Activated naive CD8-positive, alpha-beta T cell treated with anti-CD3 and anti-CD28 coated beads, Interleukin-2, amount 50 U/mL, for 24 hours (primary cell): ENCODE measurements around the gene FAM13A.
"Not testable (repeated sequence)": the region's sequence is repeated elsewhere in the genome, so short reads cannot be mapped to it uniquely, and the experiment has no call there.

ENCODE experiments used
- ATAC-seq: fragments of 150-1000 bp; cut with Tn5 transposase; one replicate; pipeline ENCODE4 v1.10.0; 2021
- DNase-seq: peaks from one replicate; pipeline ENCODE4 v3.0.0; 2021
- H3K27ac Mint-ChIP-seq: one replicate; pipeline ENCODE4 v1.8.0; 2021; ENCODE audit warnings: mild to moderate bottlenecking, mixed read lengths
- H3K27me3 Mint-ChIP-seq: one replicate; pipeline ENCODE4 v1.8.0; 2021; ENCODE audit warnings: mixed read lengths
- H3K36me3 Mint-ChIP-seq: one replicate; pipeline ENCODE4 v1.8.0; 2021; ENCODE audit warnings: low read depth, mixed read lengths
- H3K4me1 Mint-ChIP-seq: one replicate; pipeline ENCODE4 v1.8.0; 2021; ENCODE audit warnings: mixed read lengths
- H3K4me3 Mint-ChIP-seq: one replicate; pipeline ENCODE4 v1.8.0; 2021; ENCODE audit warnings: mild to moderate bottlenecking, moderate library complexity, mixed read lengths
- H3K9me3 Mint-ChIP-seq: one replicate; pipeline ENCODE4 v1.8.0; 2021; ENCODE audit warnings: mixed read lengths

The FAM13A gene

DNA sequence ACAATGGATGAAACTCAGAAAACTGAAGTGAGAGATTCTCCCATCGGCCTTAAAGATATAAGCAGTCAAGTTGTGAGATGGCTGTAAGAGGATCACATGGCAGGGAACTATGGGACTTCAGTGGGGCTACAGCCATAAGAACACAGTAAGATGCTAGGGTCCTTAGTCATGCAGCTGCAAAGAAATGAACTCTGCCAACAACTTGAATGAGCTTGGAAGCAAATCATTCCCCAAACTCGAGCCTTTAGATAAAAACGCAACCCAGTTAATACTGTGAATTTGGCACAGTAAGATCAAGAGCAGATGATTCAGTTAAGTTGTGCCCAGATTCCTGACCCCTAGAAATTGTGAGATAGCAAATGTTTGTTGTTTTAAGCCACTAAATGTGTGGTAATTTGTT, 117.3 kb downstream of the FAM13A start:
- H3K4me3 Mint-ChIP-seq, result no peak overlapping the region
- H3K4me1 Mint-ChIP-seq, result peaks cover 13% of the 10 kb centered on the region
- no peak overlapping the region for H3K27ac Mint-ChIP-seq
- no peaks in the 10 kb centered on the region for H3K36me3 Mint-ChIP-seq
- no peaks in the 10 kb centered on the region for H3K9me3 Mint-ChIP-seq
- no peaks in the 10 kb centered on the region for H3K27me3 Mint-ChIP-seq
- ATAC-seq, result no peak
- DNase-seq, result no peak

DNA sequence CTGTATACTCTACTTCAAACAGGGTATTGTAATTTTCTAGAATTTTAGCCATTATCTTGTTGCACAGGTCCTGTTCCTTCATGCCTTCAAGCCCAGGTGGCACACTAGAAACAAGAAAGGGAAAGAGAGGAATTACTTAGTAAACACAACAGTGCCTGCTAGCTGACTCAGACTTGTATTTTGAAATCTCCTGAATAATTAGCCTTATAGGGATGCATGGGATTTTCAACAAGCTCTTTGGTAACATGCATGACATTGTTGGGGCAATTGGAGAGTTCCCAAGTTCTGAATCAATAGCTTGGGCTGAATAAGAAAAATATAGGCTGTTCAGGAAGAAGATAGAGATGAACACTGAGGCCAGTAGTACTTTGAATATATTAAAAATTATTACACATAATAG, 118.8 kb downstream of the FAM13A start:
- H3K36me3 Mint-ChIP-seq, result no peaks in the 10 kb centered on the region
- DNase-seq, result no peak
- H3K27me3 Mint-ChIP-seq, result no peaks in the 10 kb centered on the region
- H3K9me3 Mint-ChIP-seq, result no peaks in the 10 kb centered on the region
- H3K27ac Mint-ChIP-seq, result no peak overlapping the region
- peaks cover 13% of the 10 kb centered on the region for H3K4me1 Mint-ChIP-seq
- H3K4me3 Mint-ChIP-seq, result no peak overlapping the region
- no peak for ATAC-seq

DNA sequence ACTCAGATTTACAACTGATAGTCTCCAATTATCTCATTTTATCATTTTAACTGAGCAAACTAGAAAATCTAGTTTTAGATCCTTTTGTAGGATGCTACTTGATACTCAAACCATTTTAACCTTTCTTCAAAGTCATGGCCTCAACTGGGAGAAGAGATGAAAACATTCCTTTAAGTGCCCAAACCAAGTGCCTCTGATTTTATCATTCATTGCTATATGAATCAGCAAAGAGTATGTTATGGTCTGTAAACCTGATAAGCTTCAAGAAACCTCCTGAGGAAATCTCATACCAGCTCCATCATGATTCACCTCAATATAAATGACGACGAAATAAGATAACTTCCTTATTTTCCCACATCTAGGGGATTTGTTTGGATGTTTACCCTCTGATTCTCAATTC, 119.9 kb downstream of the FAM13A start:
- DNase-seq, result no peak

DNA sequence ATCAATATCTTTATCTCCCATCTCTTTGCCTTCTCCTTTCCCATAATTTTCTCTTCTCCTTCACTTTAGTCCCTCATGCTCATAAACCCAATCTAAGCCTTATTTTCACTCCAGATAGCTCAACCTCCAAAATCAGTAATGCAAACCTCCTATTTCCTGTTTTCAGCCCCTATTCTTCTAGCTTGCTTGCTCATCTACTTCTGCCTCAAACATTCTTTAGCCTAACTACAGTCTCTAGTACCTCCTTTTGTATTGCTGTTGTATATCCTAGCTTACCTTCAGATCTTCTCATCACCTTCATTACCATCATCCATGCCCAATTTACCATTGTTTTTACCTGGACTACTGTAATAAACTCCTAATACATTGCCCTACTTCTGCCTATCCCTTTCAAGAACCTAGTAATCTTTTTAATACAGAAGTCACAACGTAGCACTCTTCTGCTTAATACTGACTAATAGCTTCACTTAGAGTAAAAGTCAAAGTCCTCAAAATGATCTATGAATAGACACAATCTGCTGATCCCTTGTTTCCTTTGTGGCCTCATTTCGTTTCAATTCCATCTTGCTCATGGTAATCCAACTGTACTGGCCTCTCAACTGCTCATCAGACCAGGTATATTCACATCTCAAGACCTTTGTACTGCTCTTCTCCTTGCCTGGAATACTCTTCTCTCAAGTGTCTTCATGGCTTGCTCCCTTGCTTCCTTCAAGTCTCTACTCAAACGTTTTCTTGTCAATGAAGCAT, 123.4 kb downstream of the FAM13A start:
- H3K4me1 Mint-ChIP-seq, result no peaks in the 10 kb centered on the region
- H3K27ac Mint-ChIP-seq, result no peak overlapping the region
- peaks cover 10% of the 10 kb centered on the region for H3K9me3 Mint-ChIP-seq
- no peaks in the 10 kb centered on the region for H3K36me3 Mint-ChIP-seq
- ATAC-seq (no peak), DNase-seq (no peak)
- no peak overlapping the region for H3K4me3 Mint-ChIP-seq
- H3K27me3 Mint-ChIP-seq, result no peaks in the 10 kb centered on the region

More for the DNA sequence above, 119.9 kb downstream of the FAM13A start:
- Mint-ChIP-seq H3K27me3 (no peaks in the 10 kb centered on the region), H3K4me3 (no peak overlapping the region), H3K27ac (no peak overlapping the region), H3K9me3 (no peaks in the 10 kb centered on the region), H3K4me1 (peaks cover 13% of the 10 kb centered on the region), H3K36me3 (no peaks in the 10 kb centered on the region)
- no peak for ATAC-seq

DNA sequence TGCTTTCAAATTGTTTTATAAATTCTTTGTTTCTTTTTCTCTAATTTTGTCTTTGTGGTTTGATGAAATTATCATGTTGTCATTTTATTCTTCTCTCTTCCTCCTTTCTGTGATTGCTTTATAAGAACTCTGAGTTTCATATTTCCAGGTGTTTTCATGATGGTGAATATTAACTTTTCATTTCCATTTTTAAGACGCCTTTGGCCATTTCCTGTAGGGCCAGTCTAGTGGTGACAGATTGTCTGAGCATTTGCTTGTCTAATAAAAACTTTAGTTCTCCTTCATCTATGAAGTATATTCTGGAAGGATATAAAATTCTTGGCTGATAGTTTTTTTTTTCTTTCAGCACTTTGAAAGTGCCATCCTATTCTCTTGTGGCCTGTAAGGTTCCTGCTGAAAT, 128.1 kb downstream of the FAM13A start:
- Mint-ChIP-seq H3K4me1 (no peaks in the 10 kb centered on the region), H3K27me3 (no peaks in the 10 kb centered on the region), H3K9me3 (peaks cover 10% of the 10 kb centered on the region), H3K36me3 (no peaks in the 10 kb centered on the region), H3K4me3 (no peak overlapping the region), H3K27ac (no peak overlapping the region)
- ATAC-seq (no peak), DNase-seq (no peak)

DNA sequence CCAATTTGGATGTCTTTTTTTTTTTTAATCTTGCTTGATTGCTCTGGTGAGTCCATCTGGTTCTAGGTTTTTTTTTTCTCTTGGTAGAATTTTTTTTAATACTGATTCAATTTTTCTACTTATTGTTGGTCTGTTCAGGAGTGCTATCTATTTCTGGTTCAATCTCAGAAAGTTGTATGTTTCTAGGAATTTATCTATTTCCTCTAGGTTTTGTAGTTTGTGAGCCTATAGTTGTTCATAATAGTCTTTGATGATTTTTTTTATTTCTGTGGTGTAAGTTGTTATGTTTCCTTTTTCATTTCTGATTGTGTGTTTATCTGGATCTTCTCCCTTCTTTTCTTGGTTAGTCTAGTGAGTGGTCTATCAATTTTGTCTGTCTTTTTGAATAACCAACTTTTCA, 129.6 kb downstream of the FAM13A start:
- Mint-ChIP-seq H3K27me3 (no peaks in the 10 kb centered on the region), H3K27ac (no peak overlapping the region)

DNA sequence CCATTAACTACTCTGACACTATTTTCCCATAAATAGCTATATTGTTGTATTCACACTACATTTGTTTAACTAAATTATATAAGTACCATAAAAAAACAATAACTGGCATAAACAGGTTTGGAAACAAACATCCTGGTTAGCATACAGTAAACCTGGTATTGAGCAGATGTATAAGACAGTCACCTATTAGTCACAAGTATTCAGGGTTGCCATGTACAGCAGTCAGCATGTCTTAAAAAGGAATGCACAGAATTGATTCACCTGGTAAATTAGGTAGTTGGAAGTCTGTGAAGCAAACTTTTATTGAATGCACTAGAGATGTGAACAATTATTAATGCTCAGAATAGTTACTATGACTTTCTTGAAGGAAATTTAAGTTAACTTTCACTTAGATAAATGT, 137.9 kb downstream of the FAM13A start:
- ATAC-seq, result no peak
- Mint-ChIP-seq H3K27me3 (no peaks in the 10 kb centered on the region), H3K36me3 (no peaks in the 10 kb centered on the region), H3K27ac (no peak overlapping the region), H3K9me3 (peaks cover 5% of the 10 kb centered on the region), H3K4me1 (no peaks in the 10 kb centered on the region), H3K4me3 (no peak overlapping the region)
- no peak for DNase-seq

More for the DNA sequence above, 129.6 kb downstream of the FAM13A start:
- ATAC-seq (no peak), DNase-seq (no peak)
- Mint-ChIP-seq H3K36me3 (no peaks in the 10 kb centered on the region), H3K4me1 (no peaks in the 10 kb centered on the region), H3K4me3 (no peak overlapping the region), H3K9me3 (peaks cover 10% of the 10 kb centered on the region)

DNA sequence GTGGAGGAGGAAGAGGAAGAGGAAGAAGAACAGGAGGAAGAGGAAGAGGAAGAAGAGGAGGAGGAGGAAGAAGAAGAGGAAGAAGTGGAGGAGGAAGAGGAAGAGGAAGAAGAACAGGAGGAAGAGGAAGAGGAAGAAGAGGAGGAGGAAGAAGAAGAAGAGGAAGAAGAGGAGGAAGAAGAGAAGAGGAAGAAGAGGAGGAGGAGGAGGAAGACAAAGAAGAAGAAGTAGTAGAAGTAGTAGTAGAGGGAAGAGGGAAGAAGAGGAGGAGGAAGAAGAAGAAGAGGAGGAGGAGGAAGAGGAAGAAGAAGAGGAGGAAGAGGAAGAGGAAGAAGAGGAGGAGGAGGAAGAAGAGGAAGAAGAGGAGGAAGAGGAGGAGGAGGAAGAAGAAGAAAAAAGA, 143.8 kb downstream of the FAM13A start:
- not testable (repeated sequence) for H3K4me1 Mint-ChIP-seq, DNase-seq, H3K27me3 Mint-ChIP-seq, H3K9me3 Mint-ChIP-seq, H3K4me3 Mint-ChIP-seq, H3K27ac Mint-ChIP-seq, H3K36me3 Mint-ChIP-seq, ATAC-seq

DNA sequence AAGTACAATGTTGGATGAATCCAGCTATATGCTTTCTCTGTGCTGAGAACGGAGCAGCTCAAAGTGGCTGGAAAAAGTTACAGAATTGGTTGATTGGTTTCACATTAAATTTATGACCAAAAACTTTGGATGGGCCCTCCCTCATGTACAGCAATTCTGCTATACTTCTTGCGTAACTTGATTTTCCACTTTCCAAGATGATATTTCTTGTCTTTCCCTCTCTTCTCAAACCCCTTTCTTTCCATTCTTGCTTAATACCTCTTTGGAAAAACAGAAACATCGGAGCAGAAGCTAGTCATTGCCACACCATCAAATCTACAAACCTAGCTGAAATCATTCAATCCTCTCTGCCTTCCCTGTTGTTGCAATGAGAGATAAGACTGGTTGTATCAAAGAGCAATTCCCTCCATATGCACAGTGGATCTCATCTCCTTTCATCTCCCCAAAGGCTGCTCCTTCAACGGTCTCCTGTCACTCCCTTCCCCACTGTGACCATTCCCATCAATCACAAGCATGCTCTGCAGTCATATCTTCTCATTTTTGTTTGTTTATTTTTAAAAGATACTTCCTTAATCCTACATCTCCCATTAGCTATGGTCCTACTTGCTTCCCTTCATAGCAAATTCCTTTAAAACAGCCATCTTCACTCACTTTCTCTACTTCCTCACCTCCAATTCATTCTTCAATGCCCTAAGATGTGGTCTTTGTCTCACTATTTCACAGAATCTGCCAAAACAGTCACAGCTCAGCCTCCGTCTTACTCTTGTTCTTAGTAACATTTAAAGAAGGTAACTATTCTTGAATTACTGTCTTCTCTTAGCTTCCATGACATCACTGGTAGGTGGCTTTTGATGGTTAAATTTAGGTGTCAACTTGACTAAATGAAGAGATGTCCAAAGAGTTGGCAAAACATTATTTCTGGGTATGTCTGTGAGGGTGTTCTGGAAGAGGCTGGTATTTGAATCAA, 145.5 kb downstream of the FAM13A start:
- Mint-ChIP-seq H3K36me3 (no peaks in the 10 kb centered on the region), H3K27ac (no peak overlapping the region), H3K27me3 (no peaks in the 10 kb centered on the region), H3K9me3 (no peaks in the 10 kb centered on the region), H3K4me1 (no peaks in the 10 kb centered on the region), H3K4me3 (no peak overlapping the region)
- DNase-seq (no peak), ATAC-seq (no peak)

DNA sequence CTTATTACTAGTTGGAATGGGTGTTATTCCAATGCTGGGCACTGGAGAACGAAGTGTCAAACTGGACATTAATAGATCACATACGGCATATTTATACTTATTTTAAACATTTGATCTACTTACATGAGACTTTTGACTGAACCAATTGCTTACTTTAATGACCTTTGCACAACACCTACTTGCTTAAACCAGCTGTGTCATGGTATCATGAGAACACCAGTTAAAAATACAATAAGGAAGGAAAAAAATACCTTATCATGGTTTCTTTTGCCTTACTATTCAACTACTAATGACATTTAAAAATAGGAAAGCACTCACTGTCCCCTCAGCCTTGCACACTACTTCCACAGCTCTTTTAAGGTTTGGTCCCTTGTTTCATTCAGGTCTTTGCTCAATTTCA, 146.9 kb downstream of the FAM13A start:
- no peaks in the 10 kb centered on the region for H3K4me1 Mint-ChIP-seq
- no peak overlapping the region for H3K4me3 Mint-ChIP-seq
- no peaks in the 10 kb centered on the region for H3K9me3 Mint-ChIP-seq
- peaks cover 2% of the 10 kb centered on the region for H3K27me3 Mint-ChIP-seq
- no peak overlapping the region for H3K27ac Mint-ChIP-seq
- ATAC-seq (no peak), DNase-seq (no peak)
- no peaks in the 10 kb centered on the region for H3K36me3 Mint-ChIP-seq

DNA sequence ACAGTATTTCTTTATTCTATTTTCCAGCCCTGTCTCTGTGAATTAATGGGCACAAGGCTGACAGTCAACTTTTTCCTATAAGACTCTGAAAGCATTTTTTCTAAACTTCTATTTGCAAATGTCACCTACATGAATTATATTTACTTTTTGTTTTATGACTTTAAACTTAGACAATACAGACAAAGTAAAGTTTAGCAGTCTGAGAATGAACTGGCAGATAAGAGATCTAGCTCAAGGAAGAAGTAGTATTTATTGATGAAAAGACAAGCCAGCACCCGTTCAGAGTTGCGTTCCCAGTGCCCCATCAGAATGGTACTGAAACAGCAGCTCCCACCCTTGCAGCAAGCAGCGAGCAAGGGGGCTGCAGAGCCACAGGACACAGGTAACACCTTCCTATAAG, 148.5 kb downstream of the FAM13A start:
- DNase-seq (no peak), ATAC-seq (no peak)
- no peak overlapping the region for H3K4me3 Mint-ChIP-seq
- no peaks in the 10 kb centered on the region for H3K4me1 Mint-ChIP-seq
- H3K9me3 Mint-ChIP-seq, result no peaks in the 10 kb centered on the region
- H3K27me3 Mint-ChIP-seq, result peaks cover 2% of the 10 kb centered on the region
- H3K27ac Mint-ChIP-seq, result no peak overlapping the region
- no peaks in the 10 kb centered on the region for H3K36me3 Mint-ChIP-seq

DNA sequence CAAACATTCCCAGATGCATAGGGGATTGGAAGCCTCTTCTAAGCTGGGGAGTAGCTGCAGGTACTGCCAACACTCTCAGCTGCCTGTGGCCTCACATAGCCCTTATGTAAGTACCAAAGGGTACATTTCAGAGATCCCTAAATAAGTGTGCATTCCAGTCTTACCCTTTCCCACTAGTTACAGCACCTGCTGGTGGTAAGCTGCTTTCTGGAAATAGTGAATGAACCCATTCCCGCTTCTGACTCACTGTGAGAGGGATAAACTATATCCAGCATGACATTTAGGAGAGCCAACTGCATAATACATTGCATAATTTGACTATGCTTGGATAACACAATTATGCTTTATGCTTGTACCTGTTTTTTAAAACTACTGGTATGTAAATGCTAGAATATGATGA, 149.0 kb downstream of the FAM13A start:
- Mint-ChIP-seq H3K27ac (no peak overlapping the region), H3K4me1 (no peaks in the 10 kb centered on the region), H3K27me3 (peaks cover 2% of the 10 kb centered on the region), H3K9me3 (no peaks in the 10 kb centered on the region), H3K4me3 (no peak overlapping the region), H3K36me3 (no peaks in the 10 kb centered on the region)
- no peak for ATAC-seq
- DNase-seq, result no peak

DNA sequence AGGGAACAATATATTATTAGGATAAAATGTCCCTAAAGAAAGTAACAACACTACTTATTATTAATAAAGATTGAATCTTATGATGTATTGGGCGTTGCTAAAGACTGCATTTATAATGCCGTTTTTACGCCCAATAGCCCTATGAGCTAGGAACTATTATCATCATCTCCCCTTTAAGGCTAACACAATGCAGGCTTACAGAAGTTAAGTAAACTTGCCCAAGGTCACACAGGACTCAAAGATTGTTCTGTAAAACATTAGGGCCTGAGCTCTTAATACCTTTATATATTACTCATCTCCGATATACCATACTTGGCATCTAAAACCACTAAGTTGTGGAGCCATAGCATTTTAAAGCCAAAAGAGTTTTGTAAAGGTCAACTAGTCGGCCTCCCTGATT, 149.5 kb downstream of the FAM13A start:
- H3K27ac Mint-ChIP-seq, result no peak overlapping the region
- no peak overlapping the region for H3K4me3 Mint-ChIP-seq
- ATAC-seq (no peak), DNase-seq (no peak)
- H3K9me3 Mint-ChIP-seq, result no peaks in the 10 kb centered on the region
- H3K4me1 Mint-ChIP-seq, result no peaks in the 10 kb centered on the region
- peaks cover 2% of the 10 kb centered on the region for H3K27me3 Mint-ChIP-seq
- H3K36me3 Mint-ChIP-seq, result no peaks in the 10 kb centered on the region

DNA sequence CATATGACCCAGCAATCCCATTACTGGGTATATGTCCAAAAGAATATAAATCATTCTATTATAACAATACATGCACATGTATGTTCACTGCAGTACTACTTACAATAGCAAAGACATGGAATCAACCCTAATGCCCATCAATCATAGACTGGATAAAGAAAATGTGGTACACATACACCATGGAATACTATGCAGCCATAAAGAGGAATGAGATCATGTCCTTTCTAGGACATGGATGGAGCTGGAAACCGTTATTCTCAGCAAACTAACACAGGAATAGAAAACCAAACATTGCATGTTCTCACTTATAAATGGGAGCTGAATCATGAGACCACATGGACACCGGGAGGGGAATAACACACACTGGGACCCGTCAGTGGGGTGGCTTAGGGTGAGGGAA, 152.7 kb downstream of the FAM13A start:
- H3K4me1 Mint-ChIP-seq, H3K9me3 Mint-ChIP-seq, DNase-seq, H3K36me3 Mint-ChIP-seq, H3K27me3 Mint-ChIP-seq, ATAC-seq, H3K4me3 Mint-ChIP-seq, H3K27ac Mint-ChIP-seq: not testable (repeated sequence)

DNA sequence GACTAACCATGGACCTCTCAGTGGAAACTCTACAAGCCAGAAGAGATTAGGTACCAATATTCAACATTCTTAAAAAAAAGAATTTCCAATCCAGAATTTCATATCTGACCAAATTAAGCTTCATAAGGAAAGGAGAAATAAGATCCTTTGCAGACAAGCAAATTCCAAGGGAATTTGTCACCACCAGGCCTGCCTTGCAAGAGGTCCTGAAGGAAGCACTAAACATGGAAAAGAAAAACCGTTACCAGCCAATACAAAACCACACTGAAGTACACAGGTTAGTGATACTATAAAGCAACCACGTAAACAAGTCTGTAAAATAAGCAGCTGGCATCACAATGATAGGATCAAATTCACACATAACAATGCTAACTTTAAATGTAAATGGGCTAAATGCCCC, 156.6 kb downstream of the FAM13A start:
- peaks cover 4% of the 10 kb centered on the region for H3K9me3 Mint-ChIP-seq
- no peak overlapping the region for H3K4me3 Mint-ChIP-seq
- H3K36me3 Mint-ChIP-seq, result peaks cover 2% of the 10 kb centered on the region
- no peaks in the 10 kb centered on the region for H3K27me3 Mint-ChIP-seq
- H3K27ac Mint-ChIP-seq, result no peak overlapping the region
- ATAC-seq (no peak), DNase-seq (no peak)
- no peaks in the 10 kb centered on the region for H3K4me1 Mint-ChIP-seq
